Vagina (tissue), 2 donors: Measurements from ENCODE around the gene SLFN13.

Experiments
- POLR2A ChIP-seq, 2 donors: fragments of 450-650 bp; IDR thresholded peaks; one replicate each; pipeline ENCODE4 v1.6.1; 2017; ENCODE audit warnings: antibody characterized with exemption in 2 of 2, mild to moderate bottlenecking in 2 of 2, moderate library complexity in 2 of 2
- POLR2AphosphoS5 ChIP-seq, 2 donors: sonication (generic); formaldehyde crosslinking; IDR thresholded peaks; one replicate each; pipeline ENCODE4 v1.9.0; 2017; ENCODE audit warnings: antibody characterized with exemption in 2 of 2, mild to moderate bottlenecking in 2 of 2, low read depth in 1 of 2; ENCODE audit not compliant: insufficient read depth in 1 of 2
- TF ChIP-seq, protein P1 (sequence below), 3 experiments: fragments of 450-650 bp in 2 of 3; fragments of 200-600 bp in 1 of 3; sonication (generic) in 1 of 3; IDR thresholded peaks; one replicate each; pipeline ENCODE4 v1.5.1; 2017 to 2019; ENCODE audit warnings: antibody characterized with exemption in 3 of 3, mild to moderate bottlenecking in 2 of 3, moderate library complexity in 2 of 3

DNA sequence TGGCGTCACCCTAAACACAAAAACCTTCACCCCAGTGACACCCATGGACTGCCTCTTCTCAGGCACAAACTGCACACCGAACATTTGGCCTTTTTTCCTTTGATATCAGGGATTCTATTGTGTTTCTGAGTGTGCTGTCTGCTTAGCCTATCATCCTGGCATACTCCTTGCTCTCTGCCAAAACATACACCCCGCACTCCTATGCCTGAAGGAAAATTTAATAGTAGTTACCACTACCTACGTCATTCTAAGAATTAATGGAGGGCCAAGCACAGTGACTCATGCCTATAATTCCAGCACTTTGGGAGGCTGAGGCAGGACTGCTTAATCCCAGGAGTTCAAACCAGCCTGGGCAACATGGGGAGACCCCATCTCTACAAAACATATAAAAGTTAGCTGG lies 19.9 kb upstream of the SLFN13 start:
- TF ChIP-seq, protein P1, sequence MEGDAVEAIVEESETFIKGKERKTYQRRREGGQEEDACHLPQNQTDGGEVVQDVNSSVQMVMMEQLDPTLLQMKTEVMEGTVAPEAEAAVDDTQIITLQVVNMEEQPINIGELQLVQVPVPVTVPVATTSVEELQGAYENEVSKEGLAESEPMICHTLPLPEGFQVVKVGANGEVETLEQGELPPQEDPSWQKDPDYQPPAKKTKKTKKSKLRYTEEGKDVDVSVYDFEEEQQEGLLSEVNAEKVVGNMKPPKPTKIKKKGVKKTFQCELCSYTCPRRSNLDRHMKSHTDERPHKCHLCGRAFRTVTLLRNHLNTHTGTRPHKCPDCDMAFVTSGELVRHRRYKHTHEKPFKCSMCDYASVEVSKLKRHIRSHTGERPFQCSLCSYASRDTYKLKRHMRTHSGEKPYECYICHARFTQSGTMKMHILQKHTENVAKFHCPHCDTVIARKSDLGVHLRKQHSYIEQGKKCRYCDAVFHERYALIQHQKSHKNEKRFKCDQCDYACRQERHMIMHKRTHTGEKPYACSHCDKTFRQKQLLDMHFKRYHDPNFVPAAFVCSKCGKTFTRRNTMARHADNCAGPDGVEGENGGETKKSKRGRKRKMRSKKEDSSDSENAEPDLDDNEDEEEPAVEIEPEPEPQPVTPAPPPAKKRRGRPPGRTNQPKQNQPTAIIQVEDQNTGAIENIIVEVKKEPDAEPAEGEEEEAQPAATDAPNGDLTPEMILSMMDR (IDR thresholded peaks at IDR 0.05), result no peak
- TF ChIP-seq POLR2A (IDR thresholded peaks at IDR 0.05), result no peak
- TF ChIP-seq POLR2AphosphoS5 (IDR thresholded peaks at IDR 0.05; ENCODE audit: insufficient read depth in 1 of 2, low read depth in 1 of 2), result no peak
